Iris pigment epithelial cell (primary cell): ENCODE results near the gene RBMS1.
"Not testable (repeated sequence)": the region's sequence is repeated elsewhere in the genome, so short reads cannot be mapped to it uniquely, and the experiment has no call there.

Experiments used
- DNase-seq: peaks from one replicate; pipeline ENCODE4 v3.0.0-alpha.2; 2011; ENCODE audit warnings: low read depth

The RBMS1 gene

DNA sequence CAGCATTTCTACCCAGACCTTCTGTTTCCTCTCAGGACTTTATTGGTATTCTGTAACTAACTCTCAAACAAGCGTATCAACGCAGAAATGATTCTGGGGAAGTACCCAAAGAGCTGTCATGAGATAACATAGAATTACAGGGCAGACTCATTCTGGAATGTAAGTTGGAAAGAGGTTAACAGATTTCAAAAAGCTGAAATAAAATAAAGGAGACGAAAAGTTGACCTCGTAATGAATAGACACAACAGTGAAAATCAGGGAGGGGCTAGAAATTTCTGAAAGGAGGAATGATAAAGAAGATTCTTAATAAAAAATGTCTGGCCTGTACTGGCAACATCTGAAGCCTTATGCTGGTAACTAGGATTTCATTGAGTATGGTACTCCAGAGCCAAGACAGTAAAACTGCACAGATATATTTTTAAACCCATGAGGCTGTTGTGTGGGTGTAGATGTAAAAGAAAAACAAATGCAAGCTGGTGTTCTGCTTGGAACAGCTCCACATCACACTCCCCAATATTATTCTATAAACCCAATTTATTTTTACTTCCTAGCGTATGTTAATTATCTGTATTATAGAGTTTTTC is 23.9 kb downstream of the RBMS1 start:
- DNase-seq = no peak

- DNase-seq = no peak
Measured at GRCh38 chr2:160469164-160469563, 24.4 kb downstream of the RBMS1 start.

GRCh38 chr2:160467086-160467485 is 26.5 kb downstream of the RBMS1 start:
- no peak for DNase-seq

- DNase-seq = no peak
Measured at GRCh38 chr2:160465406-160465805, 28.2 kb downstream of the RBMS1 start.

- no peak for DNase-seq
Measured at GRCh38 chr2:160465002-160465401, 28.6 kb downstream of the RBMS1 start.

DNA sequence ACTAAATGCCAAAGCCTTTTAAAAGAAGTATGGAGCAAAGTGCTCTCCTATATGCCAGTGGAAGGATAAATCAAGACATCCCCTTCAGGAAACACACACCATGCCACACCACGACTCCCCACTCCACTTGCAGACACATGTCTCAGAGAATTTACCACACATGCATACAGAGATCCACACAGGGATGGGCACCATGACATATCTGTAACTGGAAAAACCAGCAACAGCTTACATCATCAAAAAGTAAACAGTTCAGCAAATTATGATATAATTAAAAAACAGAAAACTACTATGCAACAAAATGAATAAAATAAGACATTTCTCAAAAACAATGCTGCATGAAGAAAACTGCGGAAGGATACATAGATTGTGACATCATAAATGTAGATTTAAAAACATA is 29.6 kb downstream of the RBMS1 start:
- DNase-seq = no peak

DNA sequence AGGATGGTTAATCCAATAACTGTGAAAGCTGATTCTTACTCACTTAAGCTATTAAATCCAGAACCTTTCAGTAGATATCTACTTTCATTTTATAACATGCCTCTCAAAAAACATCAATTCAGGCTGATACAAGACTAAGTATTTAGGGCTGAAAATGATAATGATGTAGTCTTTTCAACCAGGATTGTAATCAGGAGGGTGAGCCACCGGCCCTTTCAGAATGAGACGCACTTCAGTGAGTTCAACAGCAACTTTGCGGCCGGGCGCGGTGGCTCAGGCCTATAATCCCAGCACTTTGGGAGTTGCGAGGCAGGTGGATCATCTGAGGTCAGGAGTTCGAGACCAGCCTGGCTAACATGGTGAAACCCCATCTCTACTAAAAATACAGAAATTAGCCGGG is 30.4 kb downstream of the RBMS1 start:
- no peak for DNase-seq

DNA sequence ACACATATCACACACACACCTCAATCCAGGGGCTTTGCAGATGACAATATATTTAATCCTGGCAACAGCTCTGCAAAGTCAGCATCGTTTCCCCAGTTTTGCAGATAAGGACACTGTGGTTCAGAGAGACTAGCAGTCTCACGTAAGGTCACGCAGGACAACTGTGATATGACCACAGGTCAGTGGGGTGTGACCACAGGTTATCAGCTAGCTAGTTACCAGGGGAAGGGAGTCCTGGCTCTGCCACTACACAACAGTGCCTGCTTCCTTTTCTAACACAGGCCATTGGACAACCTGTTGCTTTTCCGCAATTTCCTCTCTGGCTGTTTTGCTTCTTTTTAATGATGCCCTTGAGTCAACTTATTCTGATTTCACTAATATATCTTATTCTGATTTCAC is 33.3 kb downstream of the RBMS1 start:
- no peak for DNase-seq

- no peak for DNase-seq
Measured at GRCh38 chr2:160459538-160460332, 33.9 kb downstream of the RBMS1 start.

DNA sequence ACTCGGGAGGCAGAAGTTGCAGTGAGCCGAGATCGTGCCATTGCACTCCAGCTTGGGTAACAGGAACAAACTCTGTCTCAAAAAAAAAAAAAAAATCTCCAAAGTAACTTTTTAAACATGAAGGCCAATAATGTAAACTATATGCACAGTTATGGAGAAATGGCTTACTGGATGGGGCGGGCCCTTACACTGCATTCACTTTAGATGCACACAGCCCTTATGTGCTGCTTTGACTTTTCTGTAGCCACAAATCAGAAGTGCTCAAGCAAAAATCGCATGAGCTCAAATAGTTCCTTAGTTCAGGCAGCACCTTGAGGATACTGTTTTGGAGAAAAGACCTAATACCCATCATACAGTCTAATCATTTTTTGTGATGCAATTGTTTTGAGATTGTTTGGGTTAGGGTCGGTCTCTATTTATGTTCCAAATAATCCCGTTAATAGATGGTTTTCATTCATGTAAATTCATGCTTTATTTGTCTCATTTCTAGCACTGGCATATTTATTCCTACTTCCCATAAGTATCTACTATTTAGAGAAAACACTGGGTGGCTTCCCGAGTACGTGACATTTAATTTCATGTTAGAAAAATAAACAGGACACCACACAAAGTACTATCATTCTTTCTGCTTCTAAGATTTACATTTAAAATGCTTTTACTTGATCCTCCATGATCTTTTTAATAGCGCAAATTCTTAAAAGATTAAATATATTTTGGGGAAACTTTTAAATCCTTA is 34.7 kb downstream of the RBMS1 start:
- DNase-seq = no peak

- DNase-seq = no peak
Measured at GRCh38 chr2:160457588-160457987, 36.0 kb downstream of the RBMS1 start.

DNA sequence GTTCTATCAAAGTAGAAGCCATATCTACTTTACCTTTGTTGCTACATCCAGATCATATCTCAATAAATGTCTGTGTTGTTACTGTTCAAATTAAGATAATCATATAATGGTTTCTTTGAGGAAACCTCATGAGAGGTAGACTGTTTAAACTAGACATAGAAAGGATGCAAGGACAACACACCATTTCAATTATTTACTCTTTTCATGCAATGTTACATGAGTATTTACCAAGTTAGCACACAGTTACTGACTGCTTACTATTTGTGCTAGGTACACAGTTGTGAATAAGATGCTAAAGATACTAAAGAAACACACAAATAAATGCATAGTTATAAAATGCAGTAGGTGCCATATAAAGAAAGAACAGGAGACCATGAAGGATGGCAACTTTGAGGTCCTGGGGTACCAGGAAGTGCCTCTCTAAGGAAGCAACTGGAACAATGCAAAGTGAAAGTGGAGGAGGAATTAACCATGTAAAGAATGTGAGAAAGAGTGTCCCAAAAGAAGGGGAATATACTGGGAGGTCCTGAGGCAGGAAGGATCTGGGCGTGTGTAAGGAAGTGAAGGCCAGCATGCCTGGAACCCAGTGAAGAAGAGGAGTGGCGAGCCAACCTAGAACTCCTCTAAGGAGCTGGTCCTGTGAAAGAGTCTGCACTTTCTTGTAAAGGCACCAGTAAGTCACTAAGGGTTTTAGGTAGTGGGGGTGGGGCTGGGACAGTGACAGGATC is 39.4 kb downstream of the RBMS1 start:
- DNase-seq = no peak

DNA sequence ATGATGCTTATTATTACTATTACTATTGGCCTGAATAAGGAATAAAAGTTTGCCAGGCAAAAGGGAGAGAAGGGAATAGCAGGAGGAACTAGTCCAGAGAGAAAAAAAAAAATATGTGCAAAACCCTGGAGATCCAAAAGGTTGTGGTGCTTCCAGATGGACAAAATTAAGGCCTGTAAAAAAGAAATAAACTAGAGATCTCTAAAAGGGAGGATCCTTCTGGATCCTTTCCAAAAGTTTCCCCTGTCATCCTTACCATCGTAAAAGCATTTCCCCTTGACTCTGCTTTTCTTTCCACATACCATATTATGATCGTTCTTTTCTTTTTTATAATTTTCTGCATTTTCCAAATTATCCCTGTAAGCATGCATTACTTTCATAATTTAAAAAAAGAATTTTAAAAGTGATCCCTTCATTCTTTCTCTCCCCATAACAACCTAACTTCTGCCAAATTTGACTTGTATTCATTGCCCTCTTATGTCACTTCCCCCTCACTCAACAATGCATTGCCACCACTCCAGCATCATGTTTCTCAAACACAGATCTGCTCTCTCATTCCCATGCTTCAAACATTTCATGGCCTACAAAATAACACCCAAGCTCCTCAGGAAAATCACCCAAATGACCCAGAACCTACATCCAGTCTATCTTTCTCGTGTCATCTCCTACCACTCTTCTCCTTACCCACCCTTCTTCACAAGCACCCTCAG is 40.3 kb downstream of the RBMS1 start:
- no peak for DNase-seq

GRCh38 chr2:160450486-160450885 is 43.1 kb downstream of the RBMS1 start:
- no peak for DNase-seq

DNA sequence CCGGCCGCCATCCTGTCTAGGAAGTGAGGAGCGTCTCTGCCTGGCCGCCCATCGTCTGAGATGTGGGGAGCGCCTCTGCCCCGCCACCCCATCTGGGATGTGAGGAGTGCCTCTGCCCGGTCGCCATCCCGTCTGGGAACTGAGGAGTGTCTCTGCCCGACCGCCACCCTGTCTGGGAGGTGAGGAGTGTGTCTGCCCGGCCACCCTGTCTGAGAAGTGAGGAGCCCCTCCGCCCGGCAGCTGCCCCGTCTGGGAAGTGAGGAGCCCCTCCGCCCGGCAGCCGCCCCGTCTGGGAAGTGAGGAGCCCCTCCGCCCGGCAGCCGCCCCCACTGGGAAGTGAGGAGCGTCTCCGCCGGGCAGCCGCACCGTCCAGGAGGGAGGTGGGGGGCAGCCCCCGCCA is 44.8 kb downstream of the RBMS1 start:
- DNase-seq = not testable (repeated sequence)

DNA sequence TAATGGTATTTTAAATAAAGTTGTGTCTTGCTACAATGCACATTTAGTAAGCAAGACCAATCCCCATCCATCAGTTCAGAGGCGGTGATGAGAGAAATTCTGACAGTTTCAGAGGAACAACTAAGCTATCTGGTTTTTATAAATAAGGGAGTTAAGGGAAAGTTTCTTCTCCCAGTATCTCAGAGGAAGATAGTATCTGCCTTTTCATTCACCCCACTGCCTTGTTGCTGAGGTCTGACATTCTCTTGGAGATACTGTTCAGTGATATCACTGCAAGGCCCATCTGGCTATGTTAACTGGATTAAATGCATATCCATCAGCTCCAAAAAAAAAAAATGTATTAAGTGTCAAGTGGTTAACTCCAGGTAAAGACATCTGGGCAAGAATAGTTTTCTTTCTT is 47.9 kb downstream of the RBMS1 start:
- no peak for DNase-seq

GRCh38 chr2:160442603-160443002 is 51.0 kb downstream of the RBMS1 start:
- DNase-seq = no peak

GRCh38 chr2:160440888-160441287 is 52.7 kb downstream of the RBMS1 start:
- DNase-seq = no peak

GRCh38 chr2:160439038-160439437 is 54.6 kb downstream of the RBMS1 start:
- DNase-seq = not testable (repeated sequence)

- DNase-seq = no peak
Measured at GRCh38 chr2:160437273-160437672, 56.3 kb downstream of the RBMS1 start.

- DNase-seq = no peak
Measured at GRCh38 chr2:160434254-160434948, 59.2 kb downstream of the RBMS1 start.
